ENCODE measurements around the gene RPL10A. TPM values are rescaled to one million over a fixed set of nuclear protein-coding genes. Genes with fewer than 3 reads are reported as not detected.
A peak's percentile ranks its signal among the peaks of the same experiment; 100 is the strongest.

RPL10A gene
- total and polyA plus RNA-seq, 2 of the 13 experiments (the other 11 are each of a cell fraction or from before 2014, with no cell fraction given): 1,854 to 2,726 TPM

DNA sequence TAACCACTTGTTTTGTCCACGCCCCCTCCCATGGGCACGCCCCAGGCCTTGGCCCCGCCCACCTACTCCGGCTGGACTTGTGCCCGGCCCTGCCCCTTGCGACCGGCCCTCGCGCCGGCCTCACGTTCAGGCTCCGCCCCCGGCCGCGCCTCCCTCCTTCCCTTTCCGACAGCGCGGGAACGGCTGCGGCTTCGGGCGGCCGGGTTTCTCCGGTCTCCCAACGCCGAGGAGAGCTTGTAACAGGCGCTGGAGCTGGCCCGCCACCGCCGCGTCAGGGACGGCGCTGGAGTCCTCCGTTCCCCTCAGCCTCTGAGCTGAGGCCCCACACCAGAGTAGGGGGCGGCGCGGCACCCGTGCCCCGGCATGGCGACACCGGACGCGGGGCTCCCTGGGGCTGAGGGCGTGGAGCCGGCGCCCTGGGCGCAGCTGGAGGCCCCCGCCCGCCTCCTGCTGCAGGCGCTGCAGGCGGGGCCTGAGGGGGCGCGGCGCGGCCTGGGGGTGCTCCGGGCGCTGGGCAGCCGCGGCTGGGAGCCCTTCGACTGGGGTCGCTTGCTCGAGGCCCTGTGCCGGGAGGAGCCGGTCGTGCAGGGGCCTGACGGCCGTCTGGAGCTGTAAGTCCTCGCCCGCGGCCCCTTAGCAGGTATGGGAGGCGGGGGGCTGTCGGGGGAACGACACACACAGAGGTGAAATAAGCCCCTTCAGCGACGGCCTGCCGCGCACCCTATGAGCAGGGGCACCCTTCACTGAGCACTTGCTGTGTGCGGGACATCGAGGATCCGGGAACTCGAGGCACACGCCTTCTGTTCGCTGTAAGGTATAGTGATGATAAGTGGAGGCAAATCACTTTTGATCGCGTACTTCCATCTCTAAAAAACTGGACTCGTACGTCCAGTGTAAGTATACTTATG, 15.8 kb upstream of the RPL10A start, which contains the start of gene FANCE (continued):
- TF ChIP-seq, protein P1, sequence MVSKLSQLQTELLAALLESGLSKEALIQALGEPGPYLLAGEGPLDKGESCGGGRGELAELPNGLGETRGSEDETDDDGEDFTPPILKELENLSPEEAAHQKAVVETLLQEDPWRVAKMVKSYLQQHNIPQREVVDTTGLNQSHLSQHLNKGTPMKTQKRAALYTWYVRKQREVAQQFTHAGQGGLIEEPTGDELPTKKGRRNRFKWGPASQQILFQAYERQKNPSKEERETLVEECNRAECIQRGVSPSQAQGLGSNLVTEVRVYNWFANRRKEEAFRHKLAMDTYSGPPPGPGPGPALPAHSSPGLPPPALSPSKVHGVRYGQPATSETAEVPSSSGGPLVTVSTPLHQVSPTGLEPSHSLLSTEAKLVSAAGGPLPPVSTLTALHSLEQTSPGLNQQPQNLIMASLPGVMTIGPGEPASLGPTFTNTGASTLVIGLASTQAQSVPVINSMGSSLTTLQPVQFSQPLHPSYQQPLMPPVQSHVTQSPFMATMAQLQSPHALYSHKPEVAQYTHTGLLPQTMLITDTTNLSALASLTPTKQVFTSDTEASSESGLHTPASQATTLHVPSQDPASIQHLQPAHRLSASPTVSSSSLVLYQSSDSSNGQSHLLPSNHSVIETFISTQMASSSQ (IDR thresholded peaks at IDR 0.05; ENCODE audit: low read depth): no peak
- TF ChIP-seq, protein P1 (CRISPR knock-in tag; IDR thresholded peaks at IDR 0.05; ENCODE audit: borderline replicate concordance): no peak; the same call in 1 of the 2 replicates
- TF ChIP-seq RAD21 (CRISPR knock-in tag; IDR thresholded peaks at IDR 0.05): peak; percentile 62
- peak; percentile 63; the same call in 1 of the 2 replicates for TF ChIP-seq ZNF441 (CRISPR knock-in tag; IDR thresholded peaks at IDR 0.05; ENCODE audit: borderline replicate concordance)
- peak; percentile 79 for TF ChIP-seq ASH2L (IDR thresholded peaks at IDR 0.05; ENCODE audit: insufficient read length, low read depth, low read length)
- TF ChIP-seq, protein P2, sequence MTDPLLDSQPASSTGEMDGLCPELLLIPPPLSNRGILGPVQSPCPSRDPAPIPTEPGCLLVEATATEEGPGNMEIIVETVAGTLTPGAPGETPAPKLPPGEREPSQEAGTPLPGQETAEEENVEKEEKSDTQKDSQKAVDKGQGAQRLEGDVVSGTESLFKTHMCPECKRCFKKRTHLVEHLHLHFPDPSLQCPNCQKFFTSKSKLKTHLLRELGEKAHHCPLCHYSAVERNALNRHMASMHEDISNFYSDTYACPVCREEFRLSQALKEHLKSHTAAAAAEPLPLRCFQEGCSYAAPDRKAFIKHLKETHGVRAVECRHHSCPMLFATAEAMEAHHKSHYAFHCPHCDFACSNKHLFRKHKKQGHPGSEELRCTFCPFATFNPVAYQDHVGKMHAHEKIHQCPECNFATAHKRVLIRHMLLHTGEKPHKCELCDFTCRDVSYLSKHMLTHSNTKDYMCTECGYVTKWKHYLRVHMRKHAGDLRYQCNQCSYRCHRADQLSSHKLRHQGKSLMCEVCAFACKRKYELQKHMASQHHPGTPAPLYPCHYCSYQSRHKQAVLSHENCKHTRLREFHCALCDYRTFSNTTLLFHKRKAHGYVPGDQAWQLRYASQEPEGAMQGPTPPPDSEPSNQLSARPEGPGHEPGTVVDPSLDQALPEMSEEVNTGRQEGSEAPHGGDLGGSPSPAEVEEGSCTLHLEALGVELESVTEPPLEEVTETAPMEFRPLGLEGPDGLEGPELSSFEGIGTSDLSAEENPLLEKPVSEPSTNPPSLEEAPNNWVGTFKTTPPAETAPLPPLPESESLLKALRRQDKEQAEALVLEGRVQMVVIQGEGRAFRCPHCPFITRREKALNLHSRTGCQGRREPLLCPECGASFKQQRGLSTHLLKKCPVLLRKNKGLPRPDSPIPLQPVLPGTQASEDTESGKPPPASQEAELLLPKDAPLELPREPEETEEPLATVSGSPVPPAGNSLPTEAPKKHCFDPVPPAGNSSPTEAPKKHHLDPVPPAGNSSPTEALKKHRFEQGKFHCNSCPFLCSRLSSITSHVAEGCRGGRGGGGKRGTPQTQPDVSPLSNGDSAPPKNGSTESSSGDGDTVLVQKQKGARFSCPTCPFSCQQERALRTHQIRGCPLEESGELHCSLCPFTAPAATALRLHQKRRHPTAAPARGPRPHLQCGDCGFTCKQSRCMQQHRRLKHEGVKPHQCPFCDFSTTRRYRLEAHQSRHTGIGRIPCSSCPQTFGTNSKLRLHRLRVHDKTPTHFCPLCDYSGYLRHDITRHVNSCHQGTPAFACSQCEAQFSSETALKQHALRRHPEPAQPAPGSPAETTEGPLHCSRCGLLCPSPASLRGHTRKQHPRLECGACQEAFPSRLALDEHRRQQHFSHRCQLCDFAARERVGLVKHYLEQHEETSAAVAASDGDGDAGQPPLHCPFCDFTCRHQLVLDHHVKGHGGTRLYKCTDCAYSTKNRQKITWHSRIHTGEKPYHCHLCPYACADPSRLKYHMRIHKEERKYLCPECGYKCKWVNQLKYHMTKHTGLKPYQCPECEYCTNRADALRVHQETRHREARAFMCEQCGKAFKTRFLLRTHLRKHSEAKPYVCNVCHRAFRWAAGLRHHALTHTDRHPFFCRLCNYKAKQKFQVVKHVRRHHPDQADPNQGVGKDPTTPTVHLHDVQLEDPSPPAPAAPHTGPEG (CRISPR knock-in tag; IDR thresholded peaks at IDR 0.05): peak; percentile 76; the same call in 1 of the 2 replicates
- TF ChIP-seq PCBP1 (IDR thresholded peaks at IDR 0.05; ENCODE audit: borderline replicate concordance, low read depth, low read length): peak; percentile 31; the same call in 1 of the 2 replicates
- no peak for TF ChIP-seq ZNF260 (CRISPR knock-in tag; IDR thresholded peaks at IDR 0.05; ENCODE audit: borderline replicate concordance, low read depth)
- TF ChIP-seq SRSF1 (optimal IDR thresholded peaks at IDR 0.05; ENCODE audit: low read depth, low read length): peak; percentile 95
- TF ChIP-seq TAF15 (IDR thresholded peaks at IDR 0.05; ENCODE audit: low read depth, low read length, poor library complexity, severe bottlenecking): peak; percentile 18
- no peak for TF ChIP-seq ATM (IDR thresholded peaks at IDR 0.05; ENCODE audit: borderline replicate concordance)
- TF ChIP-seq, protein P3, sequence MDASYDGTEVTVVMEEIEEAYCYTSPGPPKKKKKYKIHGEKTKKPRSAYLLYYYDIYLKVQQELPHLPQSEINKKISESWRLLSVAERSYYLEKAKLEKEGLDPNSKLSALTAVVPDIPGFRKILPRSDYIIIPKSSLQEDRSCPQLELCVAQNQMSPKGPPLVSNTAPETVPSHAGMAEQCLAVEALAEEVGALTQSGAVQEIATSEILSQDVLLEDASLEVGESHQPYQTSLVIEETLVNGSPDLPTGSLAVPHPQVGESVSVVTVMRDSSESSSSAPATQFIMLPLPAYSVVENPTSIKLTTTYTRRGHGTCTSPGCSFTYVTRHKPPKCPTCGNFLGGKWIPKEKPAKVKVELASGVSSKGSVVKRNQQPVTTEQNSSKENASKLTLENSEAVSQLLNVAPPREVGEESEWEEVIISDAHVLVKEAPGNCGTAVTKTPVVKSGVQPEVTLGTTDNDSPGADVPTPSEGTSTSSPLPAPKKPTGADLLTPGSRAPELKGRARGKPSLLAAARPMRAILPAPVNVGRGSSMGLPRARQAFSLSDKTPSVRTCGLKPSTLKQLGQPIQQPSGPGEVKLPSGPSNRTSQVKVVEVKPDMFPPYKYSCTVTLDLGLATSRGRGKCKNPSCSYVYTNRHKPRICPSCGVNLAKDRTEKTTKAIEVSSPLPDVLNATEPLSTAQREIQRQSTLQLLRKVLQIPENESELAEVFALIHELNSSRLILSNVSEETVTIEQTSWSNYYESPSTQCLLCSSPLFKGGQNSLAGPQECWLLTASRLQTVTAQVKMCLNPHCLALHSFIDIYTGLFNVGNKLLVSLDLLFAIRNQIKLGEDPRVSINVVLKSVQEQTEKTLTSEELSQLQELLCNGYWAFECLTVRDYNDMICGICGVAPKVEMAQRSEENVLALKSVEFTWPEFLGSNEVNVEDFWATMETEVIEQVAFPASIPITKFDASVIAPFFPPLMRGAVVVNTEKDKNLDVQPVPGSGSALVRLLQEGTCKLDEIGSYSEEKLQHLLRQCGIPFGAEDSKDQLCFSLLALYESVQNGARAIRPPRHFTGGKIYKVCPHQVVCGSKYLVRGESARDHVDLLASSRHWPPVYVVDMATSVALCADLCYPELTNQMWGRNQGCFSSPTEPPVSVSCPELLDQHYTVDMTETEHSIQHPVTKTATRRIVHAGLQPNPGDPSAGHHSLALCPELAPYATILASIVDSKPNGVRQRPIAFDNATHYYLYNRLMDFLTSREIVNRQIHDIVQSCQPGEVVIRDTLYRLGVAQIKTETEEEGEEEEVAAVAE (CRISPR knock-in tag; IDR thresholded peaks at IDR 0.05; ENCODE audit: borderline replicate concordance): peak; percentile 38; the same call in 1 of the 2 replicates
